Measurements from ENCODE around the gene FBXW4. TPM values are rescaled to one million over a fixed set of nuclear protein-coding genes. Genes with fewer than 3 reads are reported as not detected.

Gene FBXW4
- total RNA-seq, 1 experiment from 2014 or later, result 31.0 TPM

DNA sequence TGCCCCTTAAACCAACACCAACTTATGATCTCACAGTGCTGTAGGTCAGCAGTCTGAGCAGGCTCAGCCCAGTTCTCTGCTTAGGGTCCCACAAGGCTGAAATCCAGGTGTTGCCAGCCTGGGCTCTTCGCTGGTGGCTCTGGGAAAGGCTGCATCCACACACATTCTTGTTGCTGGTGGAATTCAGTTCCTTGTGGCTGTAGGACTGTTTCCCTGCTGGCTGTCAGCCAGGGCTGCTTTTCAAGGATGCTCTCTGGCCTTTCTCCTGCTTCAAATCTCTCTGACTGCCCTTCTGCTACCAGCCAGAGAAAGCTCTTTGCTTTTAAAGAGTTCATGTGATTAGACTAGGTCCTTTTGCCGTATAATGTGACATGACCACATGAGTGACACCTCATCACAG lies 122.2 kb downstream of the FBXW4 start:
- no peaks in the 10 kb centered on the region for H3K9me3 ChIP-seq (ENCODE audit: low read length)
- no peak overlapping the region for H2AFZ ChIP-seq (ENCODE audit: low read length)
- no peak overlapping the region for H3K27ac ChIP-seq (ENCODE audit: low read length)
- H3K9me2 ChIP-seq (replicated peaks; ENCODE audit: insufficient read depth, low read length), result no peaks in the 10 kb centered on the region
- peaks cover 6% of the 10 kb centered on the region for H3K4me1 ChIP-seq (ENCODE audit: low read length)
- no peaks in the 10 kb centered on the region for H3K27me3 ChIP-seq (ENCODE audit: low read length)
- no peaks in the 10 kb centered on the region for H3K79me2 ChIP-seq (ENCODE audit: low read length)
- no peak overlapping the region for H3K4me3 ChIP-seq (ENCODE audit: low read length)
- no peak overlapping the region for H3K9ac ChIP-seq (ENCODE audit: low read length)
- H3K36me3 ChIP-seq (ENCODE audit: insufficient read depth, low read length), result no peaks in the 10 kb centered on the region
- DNase-seq, result no peak
- H4K20me1 ChIP-seq (ENCODE audit: insufficient read depth, low read depth, low read length), result no peaks in the 10 kb centered on the region
- H3K4me2 ChIP-seq (ENCODE audit: low read depth, low read length, poor library complexity, severe bottlenecking), result no peak overlapping the region

GRCh38 chr10:101572126-101572525 lies 122.8 kb downstream of the FBXW4 start:
- H3K4me2 ChIP-seq (ENCODE audit: low read depth, low read length, poor library complexity, severe bottlenecking), result no peak overlapping the region
- no peaks in the 10 kb centered on the region for H4K20me1 ChIP-seq (ENCODE audit: insufficient read depth, low read depth, low read length)
- H3K79me2 ChIP-seq (ENCODE audit: low read length), result no peaks in the 10 kb centered on the region
- no peak overlapping the region for H2AFZ ChIP-seq (ENCODE audit: low read length)
- H3K27me3 ChIP-seq (ENCODE audit: low read length), result no peaks in the 10 kb centered on the region
- H3K36me3 ChIP-seq (ENCODE audit: insufficient read depth, low read length), result no peaks in the 10 kb centered on the region
- no peak overlapping the region for H3K4me3 ChIP-seq (ENCODE audit: low read length)
- peaks cover 6% of the 10 kb centered on the region for H3K4me1 ChIP-seq (ENCODE audit: low read length)
- no peak overlapping the region for H3K9ac ChIP-seq (ENCODE audit: low read length)
- no peak overlapping the region for H3K27ac ChIP-seq (ENCODE audit: low read length)
- H3K9me3 ChIP-seq (ENCODE audit: low read length), result no peaks in the 10 kb centered on the region
- no peak for DNase-seq
- H3K9me2 ChIP-seq (replicated peaks; ENCODE audit: insufficient read depth, low read length), result no peaks in the 10 kb centered on the region

- Histone ChIP-seq H3K9me3 (ENCODE audit: low read length) (no peaks in the 10 kb centered on the region), H3K27me3 (ENCODE audit: low read length) (no peaks in the 10 kb centered on the region), H3K4me1 (ENCODE audit: low read length) (peaks cover 6% of the 10 kb centered on the region), H3K4me2 (ENCODE audit: low read depth, low read length, poor library complexity, severe bottlenecking) (no peak overlapping the region), H3K9me2 (replicated peaks; ENCODE audit: insufficient read depth, low read length) (no peaks in the 10 kb centered on the region), H3K27ac (ENCODE audit: low read length) (no peak overlapping the region), H3K36me3 (ENCODE audit: insufficient read depth, low read length) (no peaks in the 10 kb centered on the region), H2AFZ (ENCODE audit: low read length) (no peak overlapping the region), H3K9ac (ENCODE audit: low read length) (no peak overlapping the region), H4K20me1 (ENCODE audit: insufficient read depth, low read depth, low read length) (no peaks in the 10 kb centered on the region), H3K4me3 (ENCODE audit: low read length) (no peak overlapping the region), H3K79me2 (ENCODE audit: low read length) (no peaks in the 10 kb centered on the region)
- no peak for DNase-seq
Measured at GRCh38 chr10:101571271-101571925, 123.6 kb downstream of the FBXW4 start.

GRCh38 chr10:101570428-101571270 lies 124.3 kb downstream of the FBXW4 start:
- H3K9ac ChIP-seq (ENCODE audit: low read length), result peak overlapping the region; percentile 70
- peak overlapping the region; percentile 79 for H3K4me2 ChIP-seq (ENCODE audit: low read depth, low read length, poor library complexity, severe bottlenecking)
- H3K9me2 ChIP-seq (replicated peaks; ENCODE audit: insufficient read depth, low read length), result no peaks in the 10 kb centered on the region
- H3K36me3 ChIP-seq (ENCODE audit: insufficient read depth, low read length), result no peaks in the 10 kb centered on the region
- peak overlapping the region; percentile 72; the same call in 1 of the 2 replicates for H3K4me3 ChIP-seq (ENCODE audit: low read length)
- no peaks in the 10 kb centered on the region for H4K20me1 ChIP-seq (ENCODE audit: insufficient read depth, low read depth, low read length)
- no peak overlapping the region for H3K27ac ChIP-seq (ENCODE audit: low read length)
- no peak overlapping the region for H2AFZ ChIP-seq (ENCODE audit: low read length)
- no peaks in the 10 kb centered on the region for H3K79me2 ChIP-seq (ENCODE audit: low read length)
- no peaks in the 10 kb centered on the region for H3K27me3 ChIP-seq (ENCODE audit: low read length)
- no peak for DNase-seq
- H3K9me3 ChIP-seq (ENCODE audit: low read length), result no peaks in the 10 kb centered on the region
- peaks cover 6% of the 10 kb centered on the region for H3K4me1 ChIP-seq (ENCODE audit: low read length)

- no peaks in the 10 kb centered on the region for H3K79me2 ChIP-seq (ENCODE audit: low read length)
- H3K9me3 ChIP-seq (ENCODE audit: low read length), result no peaks in the 10 kb centered on the region
- H3K9ac ChIP-seq (ENCODE audit: low read length), result peak overlapping the region; percentile 70
- peak overlapping the region; percentile 79 for H3K4me2 ChIP-seq (ENCODE audit: low read depth, low read length, poor library complexity, severe bottlenecking)
- H3K27ac ChIP-seq (ENCODE audit: low read length), result no peak overlapping the region
- H3K4me3 ChIP-seq (ENCODE audit: low read length), result peak overlapping the region; percentile 72
- peak; percentile 86 for DNase-seq
- no peaks in the 10 kb centered on the region for H3K9me2 ChIP-seq (replicated peaks; ENCODE audit: insufficient read depth, low read length)
- H3K4me1 ChIP-seq (ENCODE audit: low read length), result peaks cover 6% of the 10 kb centered on the region
- H4K20me1 ChIP-seq (ENCODE audit: insufficient read depth, low read depth, low read length), result no peaks in the 10 kb centered on the region
- H2AFZ ChIP-seq (ENCODE audit: low read length), result peak overlapping the region; percentile 67; the same call in 1 of the 2 replicates
- no peaks in the 10 kb centered on the region for H3K36me3 ChIP-seq (ENCODE audit: insufficient read depth, low read length)
- H3K27me3 ChIP-seq (ENCODE audit: low read length), result no peaks in the 10 kb centered on the region
Measured at GRCh38 chr10:101569622-101570427, 125.1 kb downstream of the FBXW4 start.

DNA sequence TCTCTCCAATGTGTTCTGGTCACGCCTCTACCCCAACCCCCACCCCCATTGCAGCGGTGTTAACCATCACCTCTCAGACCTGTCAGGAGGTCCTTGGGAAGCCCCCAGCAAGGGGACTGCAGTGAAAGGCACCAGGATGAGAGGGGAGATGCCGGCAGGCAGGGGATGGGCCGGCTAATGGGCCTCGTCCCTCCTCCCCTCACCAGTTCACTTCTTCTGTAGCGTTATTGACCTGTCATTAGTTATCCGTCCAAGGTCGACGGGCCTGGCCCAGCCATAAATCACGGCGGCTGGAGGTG lies 125.7 kb downstream of the FBXW4 start:
- Histone ChIP-seq H4K20me1 (ENCODE audit: insufficient read depth, low read depth, low read length) (no peaks in the 10 kb centered on the region), H3K79me2 (ENCODE audit: low read length) (no peaks in the 10 kb centered on the region), H3K36me3 (ENCODE audit: insufficient read depth, low read length) (no peaks in the 10 kb centered on the region), H2AFZ (ENCODE audit: low read length) (no peak overlapping the region), H3K9ac (ENCODE audit: low read length) (no peak overlapping the region), H3K4me1 (ENCODE audit: low read length) (peaks cover 6% of the 10 kb centered on the region), H3K27me3 (ENCODE audit: low read length) (no peaks in the 10 kb centered on the region), H3K4me2 (ENCODE audit: low read depth, low read length, poor library complexity, severe bottlenecking) (no peak overlapping the region), H3K27ac (ENCODE audit: low read length) (no peak overlapping the region), H3K9me2 (replicated peaks; ENCODE audit: insufficient read depth, low read length) (no peaks in the 10 kb centered on the region), H3K9me3 (ENCODE audit: low read length) (no peaks in the 10 kb centered on the region), H3K4me3 (ENCODE audit: low read length) (no peak overlapping the region)
- no peak for DNase-seq

GRCh38 chr10:101568054-101568745 lies 126.8 kb downstream of the FBXW4 start:
- Histone ChIP-seq H3K4me3 (ENCODE audit: low read length) (no peak overlapping the region), H3K27ac (ENCODE audit: low read length) (no peak overlapping the region), H2AFZ (ENCODE audit: low read length) (no peak overlapping the region), H3K4me2 (ENCODE audit: low read depth, low read length, poor library complexity, severe bottlenecking) (no peak overlapping the region), H3K27me3 (ENCODE audit: low read length) (no peaks in the 10 kb centered on the region), H3K36me3 (ENCODE audit: insufficient read depth, low read length) (no peaks in the 10 kb centered on the region), H3K9ac (ENCODE audit: low read length) (no peak overlapping the region), H3K4me1 (ENCODE audit: low read length) (peaks cover 6% of the 10 kb centered on the region), H4K20me1 (ENCODE audit: insufficient read depth, low read depth, low read length) (no peaks in the 10 kb centered on the region), H3K9me2 (replicated peaks; ENCODE audit: insufficient read depth, low read length) (no peaks in the 10 kb centered on the region), H3K79me2 (ENCODE audit: low read length) (no peaks in the 10 kb centered on the region), H3K9me3 (ENCODE audit: low read length) (no peaks in the 10 kb centered on the region)
- no peak for DNase-seq
